Measurements from ENCODE around the gene SHH. TPM values are rescaled to one million over a fixed set of nuclear protein-coding genes. Genes with fewer than 3 reads are reported as not detected.

The SHH gene
- total and polyA plus RNA-seq, 2 of the 13 experiments (the other 11 are each of a cell fraction or from before 2014, with no cell fraction given) = 1.9 to 3.4 TPM

DNA sequence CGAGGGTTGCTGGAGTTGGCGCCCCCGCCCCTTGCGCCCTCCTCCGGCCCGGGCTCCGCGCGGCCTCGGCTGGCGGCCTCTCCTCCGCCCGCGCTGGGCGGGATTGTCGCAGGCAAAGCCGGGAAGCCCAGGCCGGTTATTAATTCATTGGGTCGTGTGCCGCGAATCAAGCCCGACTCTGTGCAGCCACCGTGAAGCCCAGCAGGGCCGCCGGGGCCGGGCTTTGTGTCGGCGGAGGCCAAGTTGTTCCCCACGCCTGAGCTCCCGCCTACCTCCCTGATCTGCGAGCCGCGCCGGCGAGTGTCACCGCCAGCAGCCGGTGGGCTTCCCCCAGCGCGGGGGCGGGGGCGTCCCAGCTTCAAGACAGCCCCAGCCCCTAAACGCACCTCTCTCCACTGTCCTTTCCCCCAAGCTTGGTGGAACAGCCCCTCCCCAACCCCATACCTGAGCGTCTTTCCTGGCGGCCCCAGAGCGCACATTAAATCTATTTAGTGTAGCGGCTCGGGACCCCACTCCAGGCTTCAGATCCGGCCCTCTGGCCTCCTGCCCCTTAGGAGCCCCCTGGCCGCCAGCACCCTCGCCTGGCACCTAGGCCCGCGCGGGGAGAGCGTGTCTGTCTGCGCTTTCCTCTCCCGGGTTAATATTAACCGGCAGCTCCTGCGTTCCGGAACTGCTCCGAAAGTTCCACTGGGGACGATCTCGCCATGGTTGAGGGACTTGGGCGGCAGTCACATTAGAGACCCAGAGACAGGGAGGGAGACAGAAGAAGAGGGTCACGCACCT, 3.5 kb downstream of the SHH start (continued):
- TF ChIP-seq, protein P1, sequence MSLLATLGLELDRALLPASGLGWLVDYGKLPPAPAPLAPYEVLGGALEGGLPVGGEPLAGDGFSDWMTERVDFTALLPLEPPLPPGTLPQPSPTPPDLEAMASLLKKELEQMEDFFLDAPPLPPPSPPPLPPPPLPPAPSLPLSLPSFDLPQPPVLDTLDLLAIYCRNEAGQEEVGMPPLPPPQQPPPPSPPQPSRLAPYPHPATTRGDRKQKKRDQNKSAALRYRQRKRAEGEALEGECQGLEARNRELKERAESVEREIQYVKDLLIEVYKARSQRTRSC (CRISPR knock-in tag; IDR thresholded peaks at IDR 0.05; ENCODE audit: low read depth) = no peak
- TF ChIP-seq KDM5B (CRISPR knock-in tag; IDR thresholded peaks at IDR 0.05; ENCODE audit: borderline replicate concordance) = peak; percentile 81; the same call in 1 of the 2 replicates
- TF ChIP-seq, protein P2, sequence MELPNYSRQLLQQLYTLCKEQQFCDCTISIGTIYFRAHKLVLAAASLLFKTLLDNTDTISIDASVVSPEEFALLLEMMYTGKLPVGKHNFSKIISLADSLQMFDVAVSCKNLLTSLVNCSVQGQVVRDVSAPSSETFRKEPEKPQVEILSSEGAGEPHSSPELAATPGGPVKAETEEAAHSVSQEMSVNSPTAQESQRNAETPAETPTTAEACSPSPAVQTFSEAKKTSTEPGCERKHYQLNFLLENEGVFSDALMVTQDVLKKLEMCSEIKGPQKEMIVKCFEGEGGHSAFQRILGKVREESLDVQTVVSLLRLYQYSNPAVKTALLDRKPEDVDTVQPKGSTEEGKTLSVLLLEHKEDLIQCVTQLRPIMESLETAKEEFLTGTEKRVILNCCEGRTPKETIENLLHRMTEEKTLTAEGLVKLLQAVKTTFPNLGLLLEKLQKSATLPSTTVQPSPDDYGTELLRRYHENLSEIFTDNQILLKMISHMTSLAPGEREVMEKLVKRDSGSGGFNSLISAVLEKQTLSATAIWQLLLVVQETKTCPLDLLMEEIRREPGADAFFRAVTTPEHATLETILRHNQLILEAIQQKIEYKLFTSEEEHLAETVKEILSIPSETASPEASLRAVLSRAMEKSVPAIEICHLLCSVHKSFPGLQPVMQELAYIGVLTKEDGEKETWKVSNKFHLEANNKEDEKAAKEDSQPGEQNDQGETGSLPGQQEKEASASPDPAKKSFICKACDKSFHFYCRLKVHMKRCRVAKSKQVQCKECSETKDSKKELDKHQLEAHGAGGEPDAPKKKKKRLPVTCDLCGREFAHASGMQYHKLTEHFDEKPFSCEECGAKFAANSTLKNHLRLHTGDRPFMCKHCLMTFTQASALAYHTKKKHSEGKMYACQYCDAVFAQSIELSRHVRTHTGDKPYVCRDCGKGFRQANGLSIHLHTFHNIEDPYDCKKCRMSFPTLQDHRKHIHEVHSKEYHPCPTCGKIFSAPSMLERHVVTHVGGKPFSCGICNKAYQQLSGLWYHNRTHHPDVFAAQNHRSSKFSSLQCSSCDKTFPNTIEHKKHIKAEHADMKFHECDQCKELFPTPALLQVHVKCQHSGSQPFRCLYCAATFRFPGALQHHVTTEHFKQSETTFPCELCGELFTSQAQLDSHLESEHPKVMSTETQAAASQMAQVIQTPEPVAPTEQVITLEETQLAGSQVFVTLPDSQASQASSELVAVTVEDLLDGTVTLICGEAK (IDR thresholded peaks at IDR 0.05) = no peak
- TF ChIP-seq, protein P2 (CRISPR knock-in tag; IDR thresholded peaks at IDR 0.05) = no peak
- TF ChIP-seq AKAP8 (CRISPR knock-in tag; IDR thresholded peaks at IDR 0.05) = no peak
- TF ChIP-seq, protein P3, sequence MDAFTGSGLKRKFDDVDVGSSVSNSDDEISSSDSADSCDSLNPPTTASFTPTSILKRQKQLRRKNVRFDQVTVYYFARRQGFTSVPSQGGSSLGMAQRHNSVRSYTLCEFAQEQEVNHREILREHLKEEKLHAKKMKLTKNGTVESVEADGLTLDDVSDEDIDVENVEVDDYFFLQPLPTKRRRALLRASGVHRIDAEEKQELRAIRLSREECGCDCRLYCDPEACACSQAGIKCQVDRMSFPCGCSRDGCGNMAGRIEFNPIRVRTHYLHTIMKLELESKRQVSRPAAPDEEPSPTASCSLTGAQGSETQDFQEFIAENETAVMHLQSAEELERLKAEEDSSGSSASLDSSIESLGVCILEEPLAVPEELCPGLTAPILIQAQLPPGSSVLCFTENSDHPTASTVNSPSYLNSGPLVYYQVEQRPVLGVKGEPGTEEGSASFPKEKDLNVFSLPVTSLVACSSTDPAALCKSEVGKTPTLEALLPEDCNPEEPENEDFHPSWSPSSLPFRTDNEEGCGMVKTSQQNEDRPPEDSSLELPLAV (CRISPR knock-in tag; conservative IDR thresholded peaks at IDR 0.05; ENCODE audit: low read depth) = no peak
- no peak for TF ChIP-seq STAT5B (CRISPR knock-in tag; IDR thresholded peaks at IDR 0.05)
- TF ChIP-seq NFE2 (CRISPR knock-in tag; IDR thresholded peaks at IDR 0.05) = no peak
- no peak for TF ChIP-seq ZSCAN21 (CRISPR knock-in tag; IDR thresholded peaks at IDR 0.05; ENCODE audit: borderline replicate concordance)
- TF ChIP-seq ZNF180 (CRISPR knock-in tag; IDR thresholded peaks at IDR 0.05; ENCODE audit: borderline replicate concordance, low read depth) = no peak
- no peak for TF ChIP-seq MATR3 (CRISPR knock-in tag; IDR thresholded peaks at IDR 0.05)
- TF ChIP-seq, protein P4, sequence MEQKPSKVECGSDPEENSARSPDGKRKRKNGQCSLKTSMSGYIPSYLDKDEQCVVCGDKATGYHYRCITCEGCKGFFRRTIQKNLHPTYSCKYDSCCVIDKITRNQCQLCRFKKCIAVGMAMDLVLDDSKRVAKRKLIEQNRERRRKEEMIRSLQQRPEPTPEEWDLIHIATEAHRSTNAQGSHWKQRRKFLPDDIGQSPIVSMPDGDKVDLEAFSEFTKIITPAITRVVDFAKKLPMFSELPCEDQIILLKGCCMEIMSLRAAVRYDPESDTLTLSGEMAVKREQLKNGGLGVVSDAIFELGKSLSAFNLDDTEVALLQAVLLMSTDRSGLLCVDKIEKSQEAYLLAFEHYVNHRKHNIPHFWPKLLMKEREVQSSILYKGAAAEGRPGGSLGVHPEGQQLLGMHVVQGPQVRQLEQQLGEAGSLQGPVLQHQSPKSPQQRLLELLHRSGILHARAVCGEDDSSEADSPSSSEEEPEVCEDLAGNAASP (CRISPR knock-in tag; IDR thresholded peaks at IDR 0.05; ENCODE audit: borderline replicate concordance) = peak; percentile 69; the same call in 1 of the 2 replicates
- no peak for TF ChIP-seq CENPT (CRISPR knock-in tag; IDR thresholded peaks at IDR 0.05; ENCODE audit: low read depth)
- no peak for TF ChIP-seq SKI (IDR thresholded peaks at IDR 0.05; ENCODE audit: partially characterized antibody)
- TF ChIP-seq, protein P5, sequence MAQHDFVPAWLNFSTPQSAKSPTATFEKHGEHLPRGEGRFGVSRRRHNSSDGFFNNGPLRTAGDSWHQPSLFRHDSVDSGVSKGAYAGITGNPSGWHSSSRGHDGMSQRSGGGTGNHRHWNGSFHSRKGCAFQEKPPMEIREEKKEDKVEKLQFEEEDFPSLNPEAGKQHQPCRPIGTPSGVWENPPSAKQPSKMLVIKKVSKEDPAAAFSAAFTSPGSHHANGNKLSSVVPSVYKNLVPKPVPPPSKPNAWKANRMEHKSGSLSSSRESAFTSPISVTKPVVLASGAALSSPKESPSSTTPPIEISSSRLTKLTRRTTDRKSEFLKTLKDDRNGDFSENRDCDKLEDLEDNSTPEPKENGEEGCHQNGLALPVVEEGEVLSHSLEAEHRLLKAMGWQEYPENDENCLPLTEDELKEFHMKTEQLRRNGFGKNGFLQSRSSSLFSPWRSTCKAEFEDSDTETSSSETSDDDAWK (CRISPR knock-in tag; IDR thresholded peaks at IDR 0.05) = no peak

All from HepG2 (cell line).